Urinary bladder (tissue), 4 donors: ENCODE results near the gene RREB1. TPM values are rescaled to one million over a fixed set of nuclear protein-coding genes. Genes with fewer than 3 reads are reported as not detected.

Source experiments
- DNase-seq: peaks from one replicate; pipeline ENCODE4 v3.0.0-alpha.2; 2015; ENCODE audit errors: extremely low spot score
- H3K27ac ChIP-seq: one replicate; pipeline ENCODE4 v1.5.1; 2013; ENCODE audit warnings: low read depth, mild to moderate bottlenecking, moderate library complexity
- H3K36me3 ChIP-seq: one replicate; pipeline ENCODE4 v1.6.1; 2013; ENCODE audit warnings: mild to moderate bottlenecking, moderate library complexity; ENCODE audit not compliant: insufficient read depth
- H3K4me1 ChIP-seq: one replicate; pipeline ENCODE4 v1.6.1; 2013; ENCODE audit warnings: mild to moderate bottlenecking, moderate library complexity; ENCODE audit not compliant: insufficient read depth
- H3K4me3 ChIP-seq: one replicate; pipeline ENCODE4 v1.5.1; 2013; ENCODE audit warnings: low read depth, low read length
- WGBS: extraction: QIAGEN DNeasy Blood & Tissue Kit; methylation state at CpG from one replicate; pipeline ENCODE4 v1.1.7; 2013; 5-methylcytosine and 5-hydroxymethylcytosine counted together
- polyA plus RNA-seq: library from polyadenylated mRNA; stranded (reverse); fragments of 200-250 nt; gene quantifications from one replicate; pipeline ENCODE4 v1.2.3, GENCODE V29; 2013
- total RNA-seq: library from RNA; depleted of rRNA; stranded (reverse); fragments of >200 nt; gene quantifications from one replicate; pipeline ENCODE4 v1.2.3, GENCODE V29; 2014
- donor health status: healthy with polysubstance abuse.
- donor health status: healthy.

Gene RREB1
- total and polyA plus RNA-seq, 2 donors = 10.8 to 25.9 TPM

DNA sequence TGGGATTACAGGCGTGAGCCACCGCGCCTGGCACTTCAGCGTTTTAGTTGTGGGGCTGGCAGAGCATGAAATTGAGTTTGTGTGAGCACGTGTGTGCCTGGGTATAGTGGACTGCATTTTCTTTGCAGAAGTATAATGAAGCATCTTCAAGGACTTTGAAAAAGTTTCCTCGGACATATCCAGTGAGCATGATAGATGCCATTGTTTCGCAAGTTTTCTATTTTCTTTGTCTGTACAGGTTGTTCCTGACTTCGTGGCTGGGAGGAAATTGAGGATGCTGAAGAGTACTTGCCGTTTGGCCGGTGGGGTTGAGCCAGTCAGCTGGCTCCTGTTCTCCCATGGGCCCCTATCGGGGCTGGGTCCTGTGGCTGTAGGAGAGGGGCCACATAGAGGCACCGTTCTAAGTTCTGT lies 55.9 kb downstream of the RREB1 start:
- 86% methylated on average over 12 of the region's 12 CpGs for WGBS
- Histone ChIP-seq H3K4me1 (peaks cover 15% of the 10 kb centered on the region), H3K4me3 (no peak overlapping the region), H3K27ac (no peak overlapping the region), H3K36me3 (no peaks in the 10 kb centered on the region)
- DNase-seq = no peak

DNA sequence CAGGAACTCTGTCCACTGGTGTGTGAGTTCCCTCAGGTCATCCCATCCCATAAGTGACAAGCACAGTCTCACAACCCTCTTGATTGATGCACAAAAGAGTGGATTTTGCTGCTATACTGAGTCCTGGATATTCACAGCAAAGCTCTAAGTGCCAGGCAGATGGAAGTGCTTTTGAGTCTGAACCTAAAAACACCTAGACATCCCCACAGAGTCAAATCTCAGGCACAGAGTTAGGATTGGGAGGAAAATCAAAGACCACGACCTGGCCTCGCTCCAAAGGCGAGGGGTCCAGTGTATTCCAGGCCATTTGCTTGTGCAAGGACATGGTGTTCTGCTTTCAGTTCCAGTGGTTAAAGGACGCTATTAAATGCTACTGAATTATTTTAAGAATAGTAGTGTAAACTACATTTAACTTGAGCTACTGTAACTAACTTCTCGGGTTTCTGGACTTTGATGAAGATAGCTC lies 56.8 kb downstream of the RREB1 start:
- H3K27ac ChIP-seq = no peak overlapping the region
- no peaks in the 10 kb centered on the region for H3K36me3 ChIP-seq
- H3K4me1 ChIP-seq = peaks cover 15% of the 10 kb centered on the region
- WGBS = 68% methylated on average over 5 of the region's 5 CpGs
- no peak overlapping the region for H3K4me3 ChIP-seq
- DNase-seq = no peak

DNA sequence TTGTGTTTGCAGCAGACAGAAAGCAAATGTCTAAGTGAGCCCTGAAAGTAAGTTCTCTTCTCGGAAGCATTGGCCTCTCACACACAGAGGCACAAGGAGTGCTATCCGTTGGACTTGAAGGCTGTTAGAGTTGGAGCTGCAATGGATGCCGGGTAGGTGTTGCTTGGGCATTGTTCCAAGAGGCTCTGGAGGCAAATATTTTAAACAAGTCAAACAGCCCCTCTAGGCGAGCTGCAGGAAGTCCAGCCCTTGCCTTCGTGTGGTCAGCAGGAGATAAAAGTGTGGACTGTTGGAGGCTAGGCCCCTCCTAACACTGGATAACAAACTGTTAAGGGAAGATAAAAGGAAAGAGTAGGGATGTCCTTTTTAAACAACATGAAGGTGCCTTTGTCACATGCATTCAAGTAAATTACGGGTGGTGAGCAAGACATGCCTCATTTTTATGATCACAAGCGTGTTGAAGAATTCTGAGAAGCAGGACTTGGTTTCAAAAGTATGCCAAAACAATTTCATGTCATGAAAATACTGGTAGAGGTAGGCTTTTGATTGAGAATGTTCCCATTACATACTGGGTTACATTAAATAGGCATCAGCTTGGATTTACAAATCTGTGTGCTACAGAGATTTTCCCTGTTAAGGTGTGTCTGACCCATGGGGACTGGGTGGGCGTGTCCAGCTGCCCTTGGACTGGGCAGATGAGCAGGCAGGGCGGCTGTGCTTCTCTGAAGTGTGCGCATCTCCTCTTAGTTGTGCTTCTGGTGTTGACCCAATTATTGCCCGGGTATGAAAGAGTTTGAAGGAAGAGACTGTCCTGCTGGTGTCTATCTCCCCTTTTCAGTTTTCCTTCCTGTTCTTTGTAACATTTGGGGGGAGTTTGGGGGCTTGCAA lies 57.5 kb downstream of the RREB1 start:
- H3K36me3 ChIP-seq = no peaks in the 10 kb centered on the region
- DNase-seq = no peak
- H3K4me1 ChIP-seq = peaks cover 15% of the 10 kb centered on the region
- 52% methylated on average over 11 of the region's 11 CpGs for WGBS
- no peak overlapping the region for H3K27ac ChIP-seq
- H3K4me3 ChIP-seq = no peak overlapping the region

DNA sequence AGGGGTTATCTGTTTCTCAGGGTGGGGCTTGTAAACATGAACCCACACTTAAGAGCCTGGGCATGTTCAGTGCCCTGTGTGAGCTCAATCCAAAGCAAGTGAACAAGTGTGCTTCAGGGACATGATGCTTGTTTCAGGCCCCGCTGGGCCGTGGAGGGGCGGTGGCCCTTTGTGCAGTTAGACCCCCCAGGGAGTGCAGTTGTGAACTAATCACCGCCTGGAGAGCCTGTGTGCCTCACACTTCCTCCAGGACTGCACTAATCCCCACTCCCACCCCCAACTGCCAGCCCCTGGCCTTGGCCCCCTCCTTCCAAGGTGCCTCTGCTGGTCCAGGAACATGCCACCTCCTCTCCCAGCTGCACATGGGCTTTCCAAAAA lies 58.1 kb downstream of the RREB1 start:
- Histone ChIP-seq H3K27ac (peak overlapping the region; percentile 25), H3K4me3 (no peak overlapping the region), H3K4me1 (peaks cover 15% of the 10 kb centered on the region), H3K36me3 (no peaks in the 10 kb centered on the region)
- WGBS = 78% methylated on average over 4 of the region's 4 CpGs
- no peak for DNase-seq

DNA sequence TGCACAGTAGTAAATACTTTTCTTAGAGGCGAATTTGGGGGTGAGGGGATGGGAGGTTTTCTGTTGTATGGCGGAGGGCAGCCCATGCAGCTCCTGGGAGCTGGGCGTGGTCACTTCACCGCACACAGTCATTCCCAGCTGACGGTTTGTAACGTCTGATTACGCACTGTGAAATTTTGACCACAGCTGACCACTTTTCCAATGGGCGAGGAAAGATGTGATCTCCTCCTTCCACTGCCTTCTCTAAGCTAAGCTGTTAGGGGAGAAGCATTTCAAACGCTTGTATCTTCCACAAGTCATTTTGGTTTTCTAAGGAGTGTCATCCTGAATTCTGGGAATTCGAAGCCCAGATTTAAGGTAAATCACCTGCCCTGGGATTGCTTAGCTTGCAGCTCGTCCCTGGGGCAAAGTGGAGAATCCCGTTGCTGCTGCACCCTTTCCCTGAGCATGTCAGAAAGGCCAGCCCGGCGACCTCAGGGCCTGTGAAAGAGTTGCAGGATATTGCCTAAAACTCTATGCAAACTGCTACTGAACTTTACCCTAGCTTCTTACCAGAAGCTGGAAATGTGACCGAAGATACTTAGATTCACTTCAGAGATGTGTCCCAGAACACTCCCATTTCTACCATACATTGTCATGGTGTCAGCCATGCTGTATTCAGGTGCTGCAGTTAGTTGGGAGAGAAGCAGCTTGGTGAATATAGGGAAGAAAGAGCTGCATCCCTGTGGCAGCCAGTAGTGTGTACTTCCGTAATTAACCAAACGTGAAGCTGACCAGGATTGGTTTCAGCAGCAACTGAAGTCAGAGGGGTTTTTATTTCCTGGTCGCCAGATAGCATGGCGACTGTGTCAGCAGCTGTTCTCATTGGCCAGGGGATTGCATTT lies 58.9 kb downstream of the RREB1 start:
- no peak for DNase-seq
- Histone ChIP-seq H3K36me3 (no peaks in the 10 kb centered on the region), H3K4me1 (peaks cover 15% of the 10 kb centered on the region), H3K27ac (no peak overlapping the region), H3K4me3 (no peak overlapping the region)
- 62% methylated on average over 19 of the region's 19 CpGs for WGBS

DNA sequence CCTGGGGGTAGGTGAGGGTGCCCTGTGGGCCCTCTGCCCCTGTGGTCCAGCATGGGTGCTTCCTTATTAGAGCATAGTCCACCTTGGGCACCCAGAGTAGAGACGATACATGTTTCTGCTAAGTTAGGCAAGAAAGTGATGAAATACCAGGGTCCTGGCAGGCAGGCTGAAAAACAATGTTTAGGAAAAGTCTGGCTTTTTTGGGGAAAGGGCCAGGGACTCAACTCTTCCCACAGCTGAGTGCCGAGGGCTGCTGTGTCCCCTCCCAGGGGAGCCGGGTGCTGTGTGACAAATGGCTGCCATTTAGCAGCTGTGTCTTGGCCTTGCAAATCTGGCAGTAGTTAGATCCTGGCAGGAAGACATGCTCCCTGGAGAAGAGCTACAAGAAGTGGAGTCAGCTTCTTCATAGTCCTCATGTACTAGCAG lies 61.5 kb downstream of the RREB1 start:
- WGBS = 21% methylated on average over 3 of the region's 3 CpGs

DNA sequence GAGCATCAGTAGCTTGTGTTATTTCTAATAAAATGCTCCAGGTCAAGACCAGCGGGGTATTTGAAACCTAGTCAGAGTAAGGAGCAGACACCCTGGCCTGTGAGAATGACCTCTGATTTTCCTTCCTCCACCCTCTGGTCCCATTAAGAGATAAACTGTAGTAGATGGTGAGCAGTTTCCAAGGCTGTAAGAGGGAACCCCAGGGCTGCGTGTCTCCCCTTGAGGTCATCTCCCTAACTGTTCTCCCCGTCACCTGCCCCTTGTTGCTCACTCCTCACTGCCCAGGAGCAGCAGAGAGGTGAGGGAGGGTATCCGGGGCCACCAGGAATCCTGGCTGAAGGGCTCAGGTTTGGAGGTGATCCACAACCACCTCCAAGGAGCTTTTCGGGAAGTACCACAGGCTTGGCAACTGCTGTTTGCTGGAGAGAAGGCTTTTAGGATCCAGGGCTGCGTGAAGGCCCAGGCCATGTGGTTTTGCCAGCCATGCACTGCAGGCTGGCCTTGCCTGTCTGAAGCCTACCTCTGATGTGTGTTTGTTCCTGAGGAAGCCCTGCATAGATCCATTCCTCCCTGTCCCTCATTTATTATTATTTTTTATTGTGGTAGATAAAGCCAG lies 62.5 kb downstream of the RREB1 start:
- Histone ChIP-seq H3K4me3 (no peak overlapping the region), H3K36me3 (no peaks in the 10 kb centered on the region), H3K4me1 (peaks cover 15% of the 10 kb centered on the region), H3K27ac (no peak overlapping the region)
- 92% methylated on average over 6 of the region's 6 CpGs for WGBS
- DNase-seq = no peak

More for the DNA sequence above, 61.5 kb downstream of the RREB1 start:
- Histone ChIP-seq H3K27ac (no peak overlapping the region), H3K36me3 (no peaks in the 10 kb centered on the region), H3K4me3 (no peak overlapping the region), H3K4me1 (peaks cover 15% of the 10 kb centered on the region)
- no peak for DNase-seq

DNA sequence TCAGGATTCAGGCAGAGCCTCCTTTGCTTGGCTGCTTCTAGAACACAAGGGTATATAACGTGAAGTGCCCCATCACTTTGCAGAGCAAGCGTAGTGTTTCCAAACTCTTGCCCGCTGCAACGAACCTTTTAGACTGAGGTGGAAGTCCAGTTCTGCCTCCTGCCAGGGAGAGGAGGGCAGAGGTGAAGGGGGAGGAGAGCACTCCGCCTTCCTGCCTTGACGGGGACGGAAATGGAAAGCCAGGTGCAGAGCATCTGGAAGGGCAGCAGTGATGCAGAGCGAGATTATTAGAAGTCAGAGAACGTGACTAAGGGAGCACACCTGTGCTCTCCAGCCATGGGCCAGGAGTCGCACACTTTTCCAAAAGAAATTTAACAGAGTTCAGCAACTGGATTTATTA lies 63.4 kb downstream of the RREB1 start:
- no peak overlapping the region for H3K27ac ChIP-seq
- H3K4me3 ChIP-seq = no peak overlapping the region
- no peak for DNase-seq
- no peaks in the 10 kb centered on the region for H3K36me3 ChIP-seq
- 81% methylated on average over 10 of the region's 10 CpGs for WGBS
- H3K4me1 ChIP-seq = peaks cover 9% of the 10 kb centered on the region

DNA sequence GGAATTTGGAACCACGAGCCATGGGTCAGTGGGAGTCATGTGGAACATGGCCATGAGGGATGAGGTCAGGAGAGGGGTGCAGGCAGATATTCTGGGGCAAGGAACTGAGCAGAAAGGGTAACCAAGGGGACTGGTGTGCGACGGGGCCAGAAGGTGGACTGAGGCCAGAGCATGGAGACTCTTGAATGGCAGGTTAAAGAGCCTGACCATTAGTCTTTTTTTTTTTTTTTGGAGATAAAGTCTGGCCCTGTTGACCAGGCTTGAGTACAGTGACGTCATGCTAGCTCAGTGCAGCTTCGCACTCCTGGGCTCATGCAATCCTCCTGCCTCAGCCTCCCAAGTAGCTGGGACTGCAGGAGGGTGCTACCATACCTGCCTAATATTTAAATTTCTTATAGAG lies 64.0 kb downstream of the RREB1 start:
- peaks cover 6% of the 10 kb centered on the region for H3K4me1 ChIP-seq
- 94% methylated on average over 5 of the region's 5 CpGs for WGBS

DNA sequence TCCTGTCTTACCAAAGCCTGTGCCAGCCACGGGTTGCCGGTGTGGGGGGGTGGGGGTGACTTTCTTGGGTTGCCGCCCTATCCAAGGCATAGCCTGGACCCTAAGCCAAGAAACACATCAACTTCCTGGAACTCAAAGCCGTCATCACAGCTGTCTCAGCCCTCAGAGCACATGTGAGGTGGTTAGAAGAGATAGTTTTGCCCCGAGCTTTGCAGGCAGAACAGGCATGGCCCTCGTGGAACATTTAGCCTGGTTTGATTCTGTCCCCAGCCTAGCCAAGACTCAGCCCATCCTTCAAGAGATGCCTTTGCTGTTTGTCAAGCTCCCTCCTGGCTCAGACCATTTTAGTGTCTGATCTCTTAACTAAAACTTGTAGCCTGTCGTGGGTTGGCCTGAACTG lies 64.9 kb downstream of the RREB1 start:
- DNase-seq = no peak
- no peak overlapping the region for H3K27ac ChIP-seq
- H3K4me1 ChIP-seq = peaks cover 4% of the 10 kb centered on the region
- 77% methylated on average over 7 of the region's 7 CpGs for WGBS
- H3K4me3 ChIP-seq = no peak overlapping the region
- no peaks in the 10 kb centered on the region for H3K36me3 ChIP-seq

More for the DNA sequence above, 64.0 kb downstream of the RREB1 start:
- no peak overlapping the region for H3K4me3 ChIP-seq
- no peak overlapping the region for H3K27ac ChIP-seq
- DNase-seq = no peak
- no peaks in the 10 kb centered on the region for H3K36me3 ChIP-seq

DNA sequence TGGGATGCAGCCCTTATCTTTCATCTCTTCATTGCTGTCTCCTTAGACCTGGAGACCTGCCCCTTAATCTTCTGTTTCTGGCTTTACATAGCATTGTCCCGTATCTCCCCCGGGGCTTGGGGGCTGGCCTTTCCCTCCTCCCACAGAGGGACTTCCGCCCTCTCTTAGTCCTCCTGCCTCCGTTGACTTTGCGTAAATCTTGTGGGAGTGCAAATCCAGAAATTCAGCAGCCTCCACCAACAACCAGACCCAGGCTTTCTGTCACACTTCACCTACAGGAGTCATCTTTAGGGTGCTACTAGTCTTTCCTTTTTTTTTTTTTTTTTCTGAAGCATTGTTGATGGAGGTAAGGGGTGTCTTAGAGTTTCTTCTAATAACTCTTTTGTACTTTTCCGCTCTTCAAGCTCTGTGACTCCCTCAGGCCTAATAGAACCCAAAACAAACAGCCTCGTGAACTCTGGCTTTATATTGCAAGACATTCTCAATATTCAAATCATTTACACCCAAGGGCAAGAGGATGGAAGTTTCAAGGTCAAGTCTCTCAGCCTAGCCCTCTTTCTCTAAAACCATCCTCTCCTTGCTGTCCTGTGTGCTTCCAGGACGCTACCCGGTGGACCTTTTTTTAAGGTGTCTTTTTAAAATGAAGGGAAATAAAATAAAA lies 66.2 kb downstream of the RREB1 start:
- WGBS = 73% methylated on average over 9 of the region's 9 CpGs
- Histone ChIP-seq H3K27ac (no peak overlapping the region), H3K36me3 (no peaks in the 10 kb centered on the region), H3K4me3 (no peak overlapping the region), H3K4me1 (no peaks in the 10 kb centered on the region)
- DNase-seq = no peak

DNA sequence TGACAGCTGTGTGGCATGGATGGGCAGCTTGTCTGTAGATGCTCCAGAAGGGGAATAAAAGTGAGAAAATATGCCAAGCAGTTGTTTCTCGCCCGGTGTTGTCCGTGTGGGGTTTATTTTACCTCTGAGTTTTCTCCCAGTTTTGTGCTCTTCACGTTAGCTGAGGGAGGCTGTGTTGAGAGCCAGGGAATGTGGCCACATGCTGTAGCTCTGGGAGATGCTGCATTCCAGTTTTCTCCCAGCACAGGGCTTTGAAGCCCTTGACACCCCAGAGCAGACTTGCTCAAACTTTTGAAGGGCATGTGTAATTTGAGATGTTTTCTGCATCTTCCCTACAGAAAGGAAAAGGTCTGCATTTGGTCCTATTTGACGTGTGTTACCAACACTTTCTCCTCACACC lies 67.7 kb downstream of the RREB1 start:
- Histone ChIP-seq H3K4me1 (no peaks in the 10 kb centered on the region), H3K36me3 (no peaks in the 10 kb centered on the region), H3K4me3 (no peak overlapping the region), H3K27ac (no peak overlapping the region)
- no peak for DNase-seq
- 74% methylated on average over 5 of the region's 5 CpGs for WGBS

DNA sequence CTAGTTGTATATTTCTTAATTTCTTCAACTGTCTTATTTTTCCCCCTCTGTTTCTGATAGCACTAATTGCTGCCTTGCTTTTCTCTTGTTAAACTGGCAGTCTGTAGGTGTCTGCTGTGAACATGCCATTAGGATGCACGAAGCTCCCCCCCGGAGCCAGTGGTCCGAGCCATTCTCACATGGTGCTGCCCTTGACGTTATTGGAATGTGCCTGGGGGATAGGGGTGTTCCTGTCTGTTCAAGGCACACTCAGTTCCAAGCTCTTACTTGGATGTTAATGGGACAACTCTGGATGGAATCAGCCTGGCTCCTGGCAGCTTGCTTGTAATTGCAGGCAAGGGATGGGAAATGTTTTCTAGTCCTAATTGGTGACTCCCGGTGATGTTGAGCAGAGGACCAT lies 68.4 kb downstream of the RREB1 start:
- no peak overlapping the region for H3K27ac ChIP-seq
- DNase-seq = no peak
- H3K4me1 ChIP-seq = no peaks in the 10 kb centered on the region
- H3K36me3 ChIP-seq = no peaks in the 10 kb centered on the region
- WGBS = 74% methylated on average over 5 of the region's 5 CpGs
- no peak overlapping the region for H3K4me3 ChIP-seq
